Inflammatory macrophage treated with lipopolysaccharide for 1 hour (primary cell): Measurements from ENCODE around the gene FLG.
"Not testable (repeated sequence)": the region's sequence is repeated elsewhere in the genome, so short reads cannot be mapped to it uniquely, and the experiment has no call there.

Experiments
- DNase-seq, 2 donors: peaks; one replicate each; pipeline ENCODE4 v3.0.0-alpha.2; 2020 to 2022

FLG gene

DNA sequence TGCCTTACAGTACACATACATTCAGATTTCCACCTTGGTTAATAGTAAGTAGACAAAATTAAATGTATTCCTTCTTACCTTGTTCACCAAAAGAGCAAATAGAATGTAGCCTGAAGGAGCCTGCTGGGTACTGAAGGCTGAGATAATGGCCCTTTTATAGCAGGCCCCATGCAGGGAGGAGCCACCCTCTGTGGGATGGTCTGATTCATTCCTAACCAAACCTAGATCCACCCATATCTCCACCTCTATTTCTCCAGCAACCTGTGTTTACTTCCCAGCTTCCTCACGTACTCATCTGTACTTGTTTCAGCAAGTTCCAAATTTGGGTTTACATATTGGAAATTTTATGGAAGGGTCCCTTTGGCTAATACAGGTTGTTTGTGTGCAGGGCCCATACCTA, at the start of gene FLG:
Gene FLG, minus strand, starts transcription at position 129 of the 400 bp plus-strand sequence. CDS start 9,783 bp downstream, outside the sequence.
- no peak for DNase-seq

- DNase-seq: no peak
Observed at GRCh38 chr1:152374451-152374850, 49.4 kb upstream of the FLG start.

- no peak for DNase-seq
Observed at GRCh38 chr1:152372672-152373071, 47.6 kb upstream of the FLG start.

DNA sequence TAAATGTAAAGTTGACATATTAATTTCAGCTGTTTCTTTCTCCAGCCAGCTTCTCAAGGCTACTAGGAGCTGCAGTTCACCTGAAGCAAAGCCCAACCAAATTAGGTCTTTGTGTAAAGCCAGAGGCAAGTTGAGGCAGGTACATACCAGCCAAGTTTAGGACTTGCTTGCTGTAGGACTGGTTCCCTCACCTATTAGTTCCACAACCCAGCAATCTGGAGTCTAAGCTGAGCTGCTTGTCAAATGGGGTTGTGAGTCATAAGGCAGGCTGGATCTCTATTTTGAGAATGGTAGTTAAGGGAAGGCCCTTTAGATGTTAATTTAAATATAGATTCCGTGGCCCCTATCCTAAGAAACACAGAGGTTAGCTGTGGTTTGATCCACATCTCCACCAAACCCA, 42.4 kb upstream of the FLG start:
- no peak for DNase-seq

DNA sequence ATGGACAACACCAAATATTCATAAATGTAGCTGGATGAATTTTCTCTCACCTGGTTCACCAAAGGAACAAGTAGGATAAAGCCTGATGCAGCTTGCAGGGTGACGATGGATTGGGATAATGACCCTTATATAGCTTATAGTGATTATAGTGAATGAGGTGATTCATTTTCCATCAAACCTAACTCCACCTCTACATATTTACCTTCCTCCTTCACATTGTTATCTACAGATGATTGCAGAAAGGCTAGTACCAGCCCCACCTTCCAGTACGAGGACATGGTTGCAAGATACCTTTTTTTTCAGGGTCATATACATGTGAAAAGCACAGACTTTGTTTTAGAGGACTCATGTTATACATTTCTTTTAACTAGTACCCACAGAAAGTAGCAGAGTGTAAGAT, 34.9 kb upstream of the FLG start, which contains the start of gene FLG2:
Gene FLG2, minus strand, starts transcription at position 101 of the 400 bp plus-strand sequence. CDS start 1,122 bp downstream, outside the sequence.
- DNase-seq: no peak

GRCh38 chr1:152356736-152357135, 31.7 kb upstream of the FLG start:
- DNase-seq: no peak

- DNase-seq: no peak
Observed at GRCh38 chr1:152349611-152350010, 24.6 kb upstream of the FLG start.

- DNase-seq: no peak
Observed at GRCh38 chr1:152348447-152348846, 23.4 kb upstream of the FLG start.

DNA sequence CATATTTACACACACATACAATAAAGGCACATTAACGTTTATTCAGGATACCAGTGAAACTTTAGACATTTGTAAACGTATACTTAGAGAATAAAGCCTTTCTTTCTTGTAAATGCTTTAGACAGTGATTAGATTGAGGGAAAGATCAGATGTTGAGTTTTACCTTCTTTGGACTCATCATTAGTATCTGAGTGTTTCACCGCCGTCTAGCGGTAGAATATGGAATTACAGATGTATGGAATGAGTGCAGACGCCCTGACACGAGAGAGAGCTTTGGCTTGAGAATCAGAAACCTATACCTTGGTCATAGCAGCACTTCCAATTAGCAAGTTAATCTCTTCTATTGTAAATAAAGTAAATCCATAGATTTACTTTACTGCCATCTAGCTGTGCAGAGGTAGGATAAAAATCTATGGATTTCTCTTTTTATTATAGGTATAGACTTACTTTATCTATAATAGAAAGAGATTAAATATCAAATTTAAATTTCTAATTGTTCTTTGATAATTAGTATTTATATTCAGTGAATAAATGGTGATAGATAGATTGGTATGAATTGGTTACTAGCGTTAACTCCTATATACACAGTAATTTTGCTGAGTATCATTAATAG, 22.2 kb upstream of the FLG start:
- peak; percentile 28 to 88 for DNase-seq

DNA sequence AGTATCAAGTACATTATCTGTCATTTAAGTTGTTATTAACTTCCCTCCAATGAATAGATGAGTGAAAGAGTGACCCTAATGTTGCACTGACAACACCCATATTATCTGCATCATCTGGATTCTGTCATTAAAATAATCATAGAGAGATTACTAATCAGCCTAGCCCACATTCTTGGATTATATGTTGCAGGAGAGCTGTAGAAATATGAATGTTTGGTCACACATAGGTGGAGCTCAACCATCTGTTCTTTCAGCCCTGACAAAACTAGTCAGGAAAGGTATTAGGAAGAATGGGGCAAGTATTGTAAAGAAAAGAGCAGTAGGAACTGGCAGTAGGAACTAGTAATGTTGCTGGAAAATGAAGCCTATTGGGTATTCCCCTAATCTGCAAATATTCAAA, 19.4 kb upstream of the FLG start:
- DNase-seq: no peak

DNA sequence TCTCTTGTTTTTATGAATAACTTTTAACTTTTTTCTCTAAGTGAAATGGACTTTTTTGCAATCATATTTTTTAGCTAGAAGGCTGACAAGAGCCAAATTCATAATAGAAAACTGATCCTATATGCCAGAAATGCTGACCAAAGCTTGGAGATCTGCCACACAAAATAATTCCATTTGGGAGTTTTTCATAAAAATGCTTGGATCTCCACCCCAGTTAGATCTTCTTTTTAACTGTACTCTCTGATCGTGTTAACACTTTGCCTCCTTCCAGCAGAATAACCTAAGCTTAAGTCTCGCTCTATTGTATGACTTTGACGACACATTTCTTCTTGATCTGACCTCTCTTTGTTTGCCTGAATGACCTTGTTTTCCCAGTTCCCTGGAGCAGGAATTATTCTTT, 18.0 kb upstream of the FLG start:
- no peak for DNase-seq

DNA sequence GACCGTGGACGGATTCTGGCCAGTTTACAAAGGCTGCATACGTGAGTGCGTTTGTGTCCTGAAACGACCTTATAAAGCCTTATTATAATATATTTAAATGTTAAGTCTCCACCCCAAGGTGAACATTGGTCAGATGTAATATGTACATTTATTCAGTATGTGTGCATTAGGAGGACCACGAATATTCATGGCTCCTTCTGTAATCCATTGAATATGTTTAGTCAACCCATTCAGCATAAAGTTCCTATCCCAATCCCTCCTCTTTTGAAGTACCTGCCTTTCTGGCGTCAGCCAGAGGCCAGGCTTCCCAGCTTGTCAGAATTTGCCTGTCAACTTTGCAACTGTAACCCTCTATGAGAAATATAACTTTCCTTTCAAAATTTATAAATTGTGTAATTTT, 10.4 kb upstream of the FLG start:
- no peak for DNase-seq

GRCh38 chr1:152328801-152329391, 3.9 kb upstream of the FLG start:
- DNase-seq: no peak

DNA sequence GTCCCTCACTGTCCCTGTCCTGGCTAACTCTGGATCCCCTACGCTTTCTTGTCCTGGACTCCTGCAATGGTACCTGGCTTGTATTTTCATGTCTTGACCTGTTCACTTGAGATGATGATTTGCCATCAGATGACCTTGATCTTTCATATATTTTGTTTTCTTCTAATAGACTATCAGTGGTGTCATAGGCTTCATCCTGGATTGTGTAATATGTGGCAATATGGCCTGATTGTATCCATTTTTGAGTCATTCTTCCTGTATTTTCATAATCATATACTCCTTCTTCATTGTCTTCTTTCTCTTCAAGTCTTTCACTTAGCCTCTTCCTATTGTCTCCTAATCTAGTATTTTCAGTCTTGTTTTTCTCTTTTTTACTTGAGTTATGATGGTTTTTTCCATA, 11.1 kb downstream of the FLG start:
- DNase-seq: peak; percentile 0 to 2

- DNase-seq: no peak
Observed at GRCh38 chr1:152313319-152313801, 11.7 kb downstream of the FLG start.

GRCh38 chr1:152312169-152312568, 12.9 kb downstream of the FLG start:
- DNase-seq: not testable (repeated sequence)

GRCh38 chr1:152309955-152310354, 15.1 kb downstream of the FLG start:
- DNase-seq: no peak

DNA sequence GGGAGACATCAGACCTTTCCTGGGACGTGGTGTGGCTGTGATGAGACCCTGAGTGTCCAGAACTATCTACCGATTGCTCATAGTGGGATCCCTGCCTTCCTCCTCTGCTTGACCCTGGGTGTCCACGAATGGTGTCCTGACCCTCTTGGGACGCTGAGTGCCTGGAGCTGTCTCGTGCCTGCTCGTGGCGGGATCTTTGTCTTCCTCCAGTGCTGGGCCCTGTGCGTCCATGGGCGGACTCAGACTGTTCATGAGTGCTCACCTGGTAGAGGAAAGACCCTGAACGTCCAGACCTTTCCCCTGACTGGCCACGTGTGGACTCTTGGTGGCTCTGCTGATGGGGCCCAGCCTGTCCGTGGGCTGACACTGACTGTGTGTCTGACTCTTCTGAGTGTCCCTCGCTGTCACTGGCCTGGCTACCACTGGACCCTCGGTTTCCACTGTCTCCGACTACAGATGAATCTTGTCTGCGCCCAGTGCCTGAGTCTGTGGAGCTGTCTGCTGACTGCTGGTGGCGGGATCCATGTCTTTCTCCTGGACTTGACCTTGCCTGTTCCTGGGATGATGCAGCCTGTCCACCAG, 15.6 kb downstream of the FLG start:
- DNase-seq: not testable (repeated sequence)

DNA sequence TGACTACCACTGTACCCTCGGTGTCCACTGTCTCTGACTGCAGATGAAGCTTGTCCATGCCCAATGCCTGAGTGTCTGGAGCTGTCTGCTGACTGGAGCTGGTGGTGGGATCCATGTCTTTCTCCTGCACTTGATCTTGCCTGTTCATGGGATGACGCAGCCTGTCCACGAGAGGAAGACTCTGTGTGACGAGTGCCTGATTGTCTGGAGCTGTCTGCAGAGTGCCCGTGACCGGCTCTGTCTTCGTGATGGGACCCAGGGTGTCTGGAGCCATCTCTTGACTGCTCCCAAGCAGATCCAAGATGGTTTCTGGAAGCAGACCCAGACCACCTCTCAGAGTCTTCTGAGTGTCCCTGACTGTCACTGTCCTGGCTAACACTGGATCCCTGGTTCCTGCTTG, 16.3 kb downstream of the FLG start:
- not testable (repeated sequence) for DNase-seq

- not testable (repeated sequence) for DNase-seq
Observed at GRCh38 chr1:152307970-152308369, 17.1 kb downstream of the FLG start.

DNA sequence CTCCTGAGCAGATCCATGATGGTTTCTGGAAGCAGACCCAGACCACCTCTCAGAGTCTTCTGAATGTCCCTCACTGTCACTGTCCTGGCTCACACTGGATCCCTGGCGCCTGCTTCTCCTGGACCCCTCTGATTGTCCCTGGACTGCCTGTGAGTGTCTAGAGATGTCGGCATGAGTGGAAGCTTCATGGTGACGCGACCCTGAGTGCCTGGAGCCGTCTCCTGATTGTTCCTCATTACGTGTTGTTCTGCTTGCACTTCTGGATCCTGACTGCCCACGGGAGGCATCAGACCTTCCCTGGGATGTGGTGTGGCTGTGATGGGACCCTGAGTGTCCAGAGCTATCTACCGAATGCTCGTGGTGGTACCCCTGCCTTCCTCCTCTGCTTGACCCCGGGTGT, 18.9 kb downstream of the FLG start:
- DNase-seq: not testable (repeated sequence)

- not testable (repeated sequence) for DNase-seq
Observed at GRCh38 chr1:152304773-152305172, 20.3 kb downstream of the FLG start.

GRCh38 chr1:152303139-152303872, 21.7 kb downstream of the FLG start:
- DNase-seq: not testable (repeated sequence)

GRCh38 chr1:152256394-152256793, 68.6 kb downstream of the FLG start:
- not testable (repeated sequence) for DNase-seq
